Loucy (cell line): ENCODE measurements around the gene JADE2.

Source experiments
- CTCF ChIP-seq: fragments of 200-600 bp; sonication (generic); conservative IDR thresholded peaks from 2 replicates; pipeline ENCODE4 v1.5.1; 2014; ENCODE audit warnings: mild to moderate bottlenecking, antibody characterized with exemption, low read length
- EZH2phosphoT487 ChIP-seq: fragments of 200-600 bp; IDR thresholded peaks from 2 replicates; pipeline ENCODE4 v1.6.1; 2018; ENCODE audit warnings: antibody characterized with exemption, mild to moderate bottlenecking, moderate library complexity, borderline replicate concordance

- TF ChIP-seq CTCF (no peak), EZH2phosphoT487 (no peak)
Observed at GRCh38 chr5:134592141-134592746, 66.8 kb downstream of the JADE2 start.
